Stimulated activated CD8-positive, alpha-beta memory T cell treated with anti-CD3 and anti-CD28 coated beads, Interleukin-7, amount 100 ng/mL, for 4 hours (primary cell): ENCODE data around the gene PARL.
"Not testable (repeated sequence)": the region's sequence is repeated elsewhere in the genome, so short reads cannot be mapped to it uniquely, and the experiment has no call there.

Source experiments
- DNase-seq, 2 donors: peaks; one replicate each; pipeline ENCODE4 v3.0.0-alpha.2; 2020; ENCODE audit warnings: low read depth in 2 of 2

Gene PARL

DNA sequence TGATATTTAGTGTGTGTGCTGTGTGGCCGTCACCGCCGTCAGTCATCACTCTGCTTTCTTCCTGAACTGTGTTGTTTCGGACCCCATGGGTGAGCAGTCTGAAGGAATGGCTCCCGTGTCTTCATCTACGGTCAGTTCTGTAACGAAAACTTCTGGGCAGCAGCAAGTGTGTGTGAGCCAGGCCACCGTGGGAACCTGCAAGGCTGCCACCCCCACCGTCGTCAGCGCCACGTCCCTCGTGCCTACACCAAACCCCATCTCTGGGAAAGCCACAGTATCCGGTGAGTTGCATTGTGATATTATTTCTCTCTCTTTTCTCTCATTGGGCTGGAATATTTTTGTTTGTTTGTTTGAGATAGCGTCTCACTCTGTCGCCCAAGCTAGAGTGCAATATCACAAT, 94.0 kb downstream of the PARL start:
- no peak for DNase-seq

DNA sequence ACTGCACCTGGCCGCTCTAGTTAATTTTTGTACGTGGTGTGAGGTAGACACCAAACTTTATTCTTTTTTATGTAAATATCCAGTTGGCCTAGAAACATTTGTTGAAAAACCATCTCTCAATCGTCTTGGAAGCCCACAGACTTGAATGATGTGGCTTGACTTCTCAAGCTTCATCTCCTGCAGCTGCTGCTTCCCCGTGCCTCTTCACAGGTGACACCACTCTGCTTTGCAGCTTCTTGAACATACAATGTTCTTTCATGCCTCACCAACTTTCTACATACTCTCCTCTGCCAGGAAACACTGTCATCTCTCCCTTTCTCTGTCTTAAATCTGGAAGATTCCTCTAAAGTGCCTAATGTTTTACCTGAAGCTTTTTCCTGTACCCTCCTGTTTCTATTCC, 94.9 kb downstream of the PARL start:
- DNase-seq: no peak

DNA sequence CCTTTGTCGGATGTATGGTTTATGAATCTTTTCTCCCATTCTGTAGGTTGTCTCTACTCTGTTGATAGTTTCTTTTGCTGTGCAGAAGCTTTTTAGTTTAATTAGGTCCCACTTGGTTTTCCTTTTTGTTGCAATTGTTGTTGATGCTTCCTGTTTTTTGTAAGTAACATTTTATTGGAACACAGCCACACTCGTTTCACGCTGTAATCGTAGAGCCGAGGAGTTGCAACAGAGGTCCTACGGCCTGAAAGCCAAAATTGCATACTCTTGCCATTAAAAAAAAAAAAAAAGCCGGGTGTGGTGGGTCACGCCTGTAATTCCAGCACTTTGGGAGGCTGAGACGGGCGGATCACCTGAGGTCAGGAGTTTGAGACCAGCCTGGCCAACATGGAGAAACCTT, 100.2 kb downstream of the PARL start:
- DNase-seq: not testable (repeated sequence)

DNA sequence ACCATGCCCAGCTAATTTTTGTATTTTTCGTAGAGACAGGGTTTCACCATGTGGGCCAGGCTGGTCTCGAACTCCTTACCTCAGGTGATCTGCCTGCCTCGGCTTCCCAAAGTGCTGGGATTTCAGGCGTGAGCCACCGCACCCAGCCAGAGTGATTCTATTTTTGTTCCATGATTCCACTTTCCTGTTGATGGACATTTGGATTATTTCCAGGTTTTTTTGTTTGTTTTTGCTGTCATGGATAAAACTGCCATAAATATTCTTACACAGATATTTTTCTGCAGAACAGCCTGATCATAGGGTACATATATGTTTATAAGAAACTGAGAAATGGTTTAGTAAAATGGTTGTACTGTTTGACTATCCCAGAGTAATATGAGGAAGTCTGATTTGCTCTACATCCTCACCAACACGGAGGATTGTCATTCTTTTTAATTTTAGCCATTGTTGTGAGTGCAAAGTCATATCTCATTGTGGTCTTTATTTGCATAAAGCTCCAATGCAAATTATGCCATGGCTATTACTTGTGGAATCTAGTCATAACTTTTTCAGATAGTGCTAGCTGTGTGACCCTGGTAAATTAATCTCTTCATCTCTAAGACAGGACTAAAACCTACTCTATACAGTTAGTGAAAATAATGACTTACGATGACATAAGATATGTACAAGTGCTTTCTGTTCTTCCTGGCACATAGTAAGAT, 102.0 kb downstream of the PARL start:
- DNase-seq: no peak

DNA sequence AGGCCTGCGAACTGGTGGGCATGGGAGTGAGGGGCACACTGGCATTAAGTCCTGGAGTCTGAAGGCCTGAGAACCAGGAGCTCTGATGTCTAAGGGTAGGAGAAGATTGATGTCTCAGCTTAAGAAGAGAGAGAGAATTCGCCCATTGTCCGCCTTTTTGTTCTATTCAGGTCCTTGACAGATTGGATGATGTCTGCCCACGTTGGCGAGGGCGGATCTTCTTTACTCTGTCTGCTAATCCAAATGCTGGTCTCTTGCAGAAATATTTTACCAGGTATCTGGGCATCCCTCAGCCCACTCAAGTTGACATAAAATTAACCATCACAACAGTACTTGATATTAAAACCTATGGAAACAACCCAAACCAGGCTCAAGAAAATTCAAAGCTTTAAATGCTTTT, 103.4 kb downstream of the PARL start:
- no peak for DNase-seq

DNA sequence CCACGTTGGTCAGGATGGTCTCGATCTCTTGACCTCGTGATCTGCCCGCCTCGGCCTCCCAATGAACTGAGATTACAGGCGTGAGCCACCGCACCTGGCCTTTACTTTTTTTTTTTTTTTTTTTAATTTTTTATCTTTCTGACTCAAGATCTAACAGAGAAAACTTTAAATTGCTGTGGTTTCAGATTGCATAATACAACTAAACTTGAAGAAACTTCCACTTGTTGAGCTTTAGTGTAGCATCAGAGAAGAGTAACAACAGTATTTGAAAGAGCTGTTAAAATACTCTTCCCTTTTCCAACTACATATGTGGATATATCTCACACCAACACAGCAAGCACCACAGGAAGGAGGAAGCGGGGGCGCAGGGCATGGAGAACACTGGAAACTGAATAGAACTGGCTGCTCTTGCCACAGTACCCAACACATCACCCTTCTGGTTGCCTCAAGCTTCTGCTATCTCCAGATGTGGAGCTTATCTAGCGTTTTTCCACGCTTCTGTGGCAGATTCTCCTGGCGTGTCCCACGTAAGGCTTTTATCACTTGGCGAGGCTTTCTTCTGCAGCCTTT, 104.7 kb downstream of the PARL start:
- no peak for DNase-seq
